Naive thymus-derived CD4-positive, alpha-beta T cell (primary cell): ENCODE data around the gene FEN1. TPM values are rescaled to one million over a fixed set of nuclear protein-coding genes. Genes with fewer than 3 reads are reported as not detected.

ENCODE experiments used
- ATAC-seq: fragments of 150-1000 bp; cut with Tn5 transposase; 2 replicates; pipeline ENCODE4 v1.10.0; 2021; ENCODE audit warnings: mild to moderate bottlenecking, moderate library complexity
- CTCF ChIA-PET: fragments of 350-600 bp; sonication (Branson Sonifier 250); formaldehyde crosslinking; loops from one replicate; lab custom pipeline; 2021; ENCODE audit warnings: antibody characterized with exemption; lab: Charles Lee
- POLR2A ChIA-PET: fragments of 350-600 bp; sonication (Branson Sonifier 250); formaldehyde crosslinking; loops from one replicate; lab custom pipeline; 2021; ENCODE audit warnings: antibody characterized with exemption, inconsistent platforms; lab: Charles Lee
- DNase-seq, 9 donors: peaks; one replicate each; pipeline versions ENCODE4 v3.0.0 to v3.0.0-alpha.2; 2020 to 2022; ENCODE audit warnings: mixed read lengths in 1 of 9
- H3K27ac ChIP-seq: one replicate; pipeline ENCODE4 v1.7.0; 2013; ENCODE audit warnings: mild to moderate bottlenecking, low read depth, low read length, moderate library complexity
- H3K27me3 ChIP-seq, 2 donors: one replicate each; pipeline ENCODE4 v1.7.0; 2013; ENCODE audit warnings: low read length in 2 of 2, mild to moderate bottlenecking in 2 of 2, moderate library complexity in 2 of 2; ENCODE audit not compliant: control insufficient read depth in 2 of 2, insufficient read depth in 2 of 2
- H3K36me3 ChIP-seq, 3 experiments: 1 replicate in 2 of 3; 2 replicates in 1 of 3; pipeline ENCODE4 v1.7.0; 2013; ENCODE audit warnings: low read length in 3 of 3, mild to moderate bottlenecking in 3 of 3, moderate library complexity in 1 of 3; ENCODE audit not compliant: insufficient read depth in 3 of 3, control insufficient read depth in 2 of 3
- H3K4me1 ChIP-seq, 2 donors: one replicate each; pipeline ENCODE4 v1.7.0; 2013; ENCODE audit warnings: low read length in 2 of 2, mild to moderate bottlenecking in 2 of 2, moderate library complexity in 1 of 2; ENCODE audit not compliant: control insufficient read depth in 2 of 2, insufficient read depth in 2 of 2
- H3K4me3 ChIP-seq: 2 replicates; pipeline ENCODE4 v1.7.0; 2013; ENCODE audit warnings: mild to moderate bottlenecking, low read length
- H3K9me3 ChIP-seq, 3 experiments: 1 replicate in 2 of 3; 2 replicates in 1 of 3; pipeline ENCODE4 v1.7.0; 2013; ENCODE audit warnings: low read length in 3 of 3; ENCODE audit not compliant: control insufficient read depth in 2 of 3
- H3K27ac Mint-ChIP-seq, 9 donors: one replicate each; pipeline ENCODE4 v1.8.0; 2020 to 2022; ENCODE audit warnings: mixed read lengths in 9 of 9, mild to moderate bottlenecking in 8 of 9, moderate library complexity in 5 of 9, inconsistent platforms in 2 of 9
- H3K27me3 Mint-ChIP-seq, 5 donors: one replicate each; pipeline ENCODE4 v1.8.0; 2021 to 2022; ENCODE audit warnings: mixed read lengths in 5 of 5, mild to moderate bottlenecking in 1 of 5
- H3K36me3 Mint-ChIP-seq, 5 donors: one replicate each; pipeline ENCODE4 v1.8.0; 2020 to 2022; ENCODE audit warnings: mixed read lengths in 5 of 5, mild to moderate bottlenecking in 3 of 5, inconsistent platforms in 1 of 5
- H3K4me1 Mint-ChIP-seq, 7 donors: one replicate each; pipeline ENCODE4 v1.8.0; 2020 to 2022; ENCODE audit warnings: mixed read lengths in 7 of 7, mild to moderate bottlenecking in 3 of 7, inconsistent platforms in 1 of 7
- H3K4me3 Mint-ChIP-seq, 10 donors: one replicate each; pipeline ENCODE4 v1.8.0; 2020 to 2022; ENCODE audit warnings: mild to moderate bottlenecking in 10 of 10, mixed read lengths in 10 of 10, moderate library complexity in 6 of 10, inconsistent platforms in 2 of 10
- H3K9me3 Mint-ChIP-seq, 11 donors: one replicate each; pipeline ENCODE4 v1.8.0; 2020 to 2022; ENCODE audit warnings: mixed read lengths in 11 of 11, mild to moderate bottlenecking in 4 of 11, inconsistent platforms in 1 of 11, moderate library complexity in 1 of 11
- intact Hi-C, 2 donors: fragments of 100-400 bp; cut with micrococcal nuclease; formaldehyde crosslinking; loops; one replicate each; pipeline ENCODE4 v1.15.1; 2023
- polyA plus RNA-seq, 2 donors: library from polyadenylated mRNA; unstranded; fragments of 300-500 nt; fragmentation: Illumina TruSeq; gene quantifications; one replicate each; pipeline ENCODE4 v1.2.3, GENCODE V29; 2021
- total RNA-seq, 6 experiments: library from RNA in 5 of 6; stranded (reverse) in 5 of 6; gene quantifications; 1 replicate in 5 of 6; 2 replicates in 1 of 6; pipeline ENCODE4 v1.2.3 and lab custom pipeline; 2021 to 2026

The FEN1 gene
- total and polyA plus RNA-seq, 7 experiments from 2014 or later: 7.6 to 101 (median 10.3) TPM

DNA sequence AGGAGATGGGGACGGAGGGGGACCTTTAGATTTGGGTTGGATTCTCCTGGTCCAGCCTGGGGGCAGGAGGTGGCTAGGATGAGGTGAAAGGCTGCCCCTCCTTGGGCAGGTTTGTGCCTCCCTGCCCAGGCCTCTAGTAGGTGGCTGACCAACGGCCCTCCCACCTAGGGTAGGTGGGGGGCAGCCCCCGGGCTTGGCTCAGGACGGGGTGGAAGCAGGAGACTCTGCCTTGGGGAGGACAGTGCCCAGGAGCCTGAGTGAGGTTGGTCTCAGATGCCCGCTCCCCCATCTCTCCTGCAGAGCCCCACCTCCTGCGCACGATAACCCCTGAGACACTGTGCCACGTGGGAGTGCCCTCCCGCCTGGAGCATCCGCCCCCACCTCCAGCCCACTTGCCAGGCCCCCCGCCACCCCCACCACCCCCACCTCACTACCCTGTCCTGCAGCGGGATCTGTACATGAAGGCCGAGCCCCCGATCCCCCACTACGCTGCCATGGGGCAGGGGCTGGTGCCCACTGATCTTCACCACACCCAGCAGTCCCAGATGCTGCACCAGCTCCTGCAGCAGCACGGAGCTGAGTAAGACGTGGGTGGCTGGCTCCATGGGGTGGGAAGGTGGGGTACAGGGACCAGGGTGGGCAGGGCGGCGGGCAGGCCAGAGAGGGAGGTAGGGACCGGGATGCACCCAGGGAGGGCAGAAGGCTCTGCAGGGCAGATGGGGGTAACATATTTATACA is 22.6 kb upstream of the FEN1 start:
- ATAC-seq (no peak), DNase-seq (no peak)
- H3K36me3 ChIP-seq: no peaks in the 10 kb centered on the region
- intact Hi-C loops: no loop called here
- Mint-ChIP-seq H3K4me1 (peaks cover 0 to 7% (median 0%) of the 10 kb centered on the region in 7 donors), H3K27ac (no peak overlapping the region), H3K27me3 (no peaks in the 10 kb centered on the region), H3K9me3 (no peaks in the 10 kb centered on the region), H3K4me3 (no peak overlapping the region), H3K36me3 (no peaks in the 10 kb centered on the region)
- H3K27me3 ChIP-seq: no peaks in the 10 kb centered on the region
- ChIA-PET POLR2A (no interaction called here), CTCF (no interaction called here)
- H3K9me3 ChIP-seq: no peaks in the 10 kb centered on the region
- H3K4me3 ChIP-seq: no peak overlapping the region
- peaks cover 0 to 7% of the 10 kb centered on the region in 2 donors for H3K4me1 ChIP-seq
- H3K27ac ChIP-seq: no peak overlapping the region

DNA sequence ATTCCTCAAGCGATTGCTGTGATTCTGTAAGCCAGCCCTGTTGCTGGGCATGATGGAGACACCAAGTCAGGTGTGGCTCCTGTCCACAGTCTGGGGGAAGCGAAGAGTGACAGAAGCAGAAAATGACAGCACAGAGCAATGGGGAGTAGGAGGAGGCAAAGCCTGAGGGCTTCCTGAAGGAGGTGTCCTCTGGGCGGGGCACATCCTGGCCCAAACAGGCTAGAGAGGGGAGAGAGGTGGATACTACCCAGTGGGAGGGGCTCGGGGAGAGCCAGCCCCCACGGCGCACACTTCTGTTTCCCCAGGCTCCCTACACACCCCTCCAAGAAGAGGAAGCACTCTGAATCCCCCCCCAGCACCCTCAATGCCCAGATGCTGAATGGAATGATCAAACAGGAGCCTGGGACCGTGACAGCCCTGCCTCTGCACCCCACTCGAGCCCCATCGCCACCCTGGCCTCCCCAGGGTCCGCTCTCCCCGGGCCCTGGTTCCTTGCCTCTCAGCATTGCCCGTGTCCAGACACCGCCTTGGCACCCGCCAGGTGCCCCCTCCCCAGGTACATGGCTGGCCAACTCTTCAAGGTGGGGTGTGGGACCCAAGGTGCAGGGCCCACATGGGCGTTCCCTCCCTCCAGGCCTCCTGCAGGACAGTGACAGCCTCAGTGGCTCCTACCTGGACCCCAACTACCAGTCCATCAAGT is 21.4 kb upstream of the FEN1 start:
- Mint-ChIP-seq H3K27me3 (peaks cover 0 to 2% (median 0%) of the 10 kb centered on the region in 5 donors), H3K36me3 (no peaks in the 10 kb centered on the region), H3K4me3 (no peak overlapping the region), H3K27ac (peak overlapping the region in 2 of 9 donors; percentile 18 to 22), H3K4me1 (peaks cover 0 to 11% (median 2%) of the 10 kb centered on the region in 7 donors), H3K9me3 (no peaks in the 10 kb centered on the region)
- DNase-seq: no peak
- Histone ChIP-seq H3K27ac (no peak overlapping the region), H3K27me3 (no peaks in the 10 kb centered on the region), H3K4me1 (peaks cover 0 to 7% of the 10 kb centered on the region in 2 donors), H3K4me3 (no peak overlapping the region), H3K9me3 (no peaks in the 10 kb centered on the region), H3K36me3 (no peaks in the 10 kb centered on the region)
- POLR2A ChIA-PET: no interaction called here
- intact Hi-C loops: no loop called here
- ATAC-seq: no peak
- CTCF ChIA-PET: no interaction called here

DNA sequence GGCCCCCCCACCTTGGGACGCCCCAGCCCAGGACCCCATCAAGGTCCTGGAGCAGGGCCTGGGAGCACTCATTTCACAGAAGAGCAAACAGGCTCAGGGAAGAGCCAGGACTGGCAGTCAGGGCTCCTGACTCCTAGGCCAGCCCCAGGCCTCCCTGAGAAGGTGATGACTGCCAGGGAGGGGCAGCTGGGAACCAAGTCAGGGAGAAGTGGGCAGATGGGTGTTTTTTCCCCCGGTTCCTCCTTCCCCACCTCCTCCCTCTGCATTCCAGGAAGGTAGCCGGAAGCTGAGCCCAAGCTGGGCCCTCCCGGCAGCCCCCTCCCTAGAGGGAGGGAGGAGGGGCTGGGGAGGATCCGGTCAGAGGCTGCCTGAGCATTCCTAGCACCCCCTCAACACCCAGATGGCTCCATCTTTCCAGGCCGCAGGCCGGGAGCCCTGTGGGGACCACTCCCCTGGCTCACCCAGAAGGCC is 20.7 kb upstream of the FEN1 start:
- ChIA-PET CTCF (interaction anchor here (0.6 to 0.9 kb wide), 2 partner anchors 25 to 32 kb away, joined by 3 to 4 read pairs; no protein-coding TSS in a partner anchor), POLR2A (no interaction called here)
- Histone ChIP-seq H3K27ac (no peak overlapping the region), H3K4me3 (no peak overlapping the region), H3K9me3 (no peaks in the 10 kb centered on the region), H3K27me3 (no peaks in the 10 kb centered on the region), H3K4me1 (peaks cover 2 to 7% of the 10 kb centered on the region in 2 donors), H3K36me3 (no peaks in the 10 kb centered on the region)
- intact Hi-C loops: no loop called here
- no peaks in the 10 kb centered on the region for H3K36me3 Mint-ChIP-seq
- ATAC-seq (no peak), DNase-seq (no peak)
- no peak overlapping the region for H3K4me3 Mint-ChIP-seq
- no peaks in the 10 kb centered on the region for H3K9me3 Mint-ChIP-seq
- H3K27me3 Mint-ChIP-seq: peaks cover 0 to 2% (median 0%) of the 10 kb centered on the region in 5 donors
- H3K27ac Mint-ChIP-seq: peak overlapping the region in 1 of 9 donors; percentile 13
- H3K4me1 Mint-ChIP-seq: peaks cover 2 to 18% (median 6%) of the 10 kb centered on the region in 7 donors

DNA sequence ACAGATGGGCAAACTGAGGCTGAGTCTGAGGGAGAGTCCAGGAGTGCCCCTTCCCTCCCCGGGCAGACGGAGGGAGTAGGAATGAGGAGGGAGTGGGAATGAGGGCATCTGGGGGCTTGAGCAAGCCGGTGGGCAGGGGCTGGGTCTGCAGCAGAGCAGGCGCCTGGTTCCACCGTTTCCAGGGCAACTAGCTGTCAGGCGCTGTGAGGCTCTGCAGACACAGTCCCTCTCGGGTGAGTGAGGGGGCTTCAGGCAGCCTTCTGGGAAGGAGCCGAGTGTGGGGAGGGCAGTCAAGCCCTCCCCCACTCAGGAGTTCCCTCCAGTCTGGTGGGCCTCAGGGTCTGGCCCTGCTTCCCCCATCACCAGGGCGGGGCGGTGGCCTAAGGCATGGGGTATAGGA is 19.4 kb upstream of the FEN1 start:
- H3K4me1 Mint-ChIP-seq: peaks cover 5 to 25% (median 10%) of the 10 kb centered on the region in 7 donors
- H3K27me3 Mint-ChIP-seq: peaks cover 0 to 6% (median 0%) of the 10 kb centered on the region in 5 donors
- H3K9me3 Mint-ChIP-seq: no peaks in the 10 kb centered on the region
- no peak overlapping the region for H3K27ac Mint-ChIP-seq
- H3K4me3 Mint-ChIP-seq: no peak overlapping the region
- H3K36me3 ChIP-seq: no peaks in the 10 kb centered on the region
- no peak overlapping the region for H3K27ac ChIP-seq
- intact Hi-C loops: no loop called here
- no peaks in the 10 kb centered on the region for H3K27me3 ChIP-seq
- H3K4me3 ChIP-seq: no peak overlapping the region
- CTCF ChIA-PET: no interaction called here
- POLR2A ChIA-PET: no interaction called here
- no peaks in the 10 kb centered on the region for H3K9me3 ChIP-seq
- H3K36me3 Mint-ChIP-seq: no peaks in the 10 kb centered on the region
- H3K4me1 ChIP-seq: peaks cover 4 to 11% of the 10 kb centered on the region in 2 donors
- ATAC-seq (no peak), DNase-seq (no peak)

DNA sequence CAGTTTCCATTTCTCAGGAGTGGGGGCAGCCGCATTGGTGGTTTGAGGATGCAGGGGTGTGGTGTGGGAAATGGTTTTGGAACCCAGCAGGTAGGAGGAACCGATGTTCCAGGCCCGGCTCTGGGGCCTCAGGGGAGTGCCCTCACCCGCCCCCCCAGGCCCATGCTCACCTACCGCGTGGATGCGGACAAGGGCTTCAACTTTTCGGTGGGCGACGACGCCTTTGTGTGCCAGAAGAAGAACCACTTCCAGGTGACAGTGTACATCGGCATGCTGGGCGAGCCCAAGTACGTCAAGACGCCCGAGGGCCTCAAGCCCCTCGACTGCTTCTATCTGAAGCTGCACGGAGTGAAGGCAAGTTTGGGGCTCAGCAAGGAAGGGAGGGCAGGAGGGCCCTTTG is 18.9 kb upstream of the FEN1 start:
- no peaks in the 10 kb centered on the region for H3K9me3 ChIP-seq
- no peaks in the 10 kb centered on the region for H3K27me3 ChIP-seq
- no peak overlapping the region for H3K27ac ChIP-seq
- peaks cover 4 to 11% of the 10 kb centered on the region in 2 donors for H3K4me1 ChIP-seq
- Mint-ChIP-seq H3K27me3 (peaks cover 0 to 6% (median 0%) of the 10 kb centered on the region in 5 donors), H3K4me3 (no peak overlapping the region), H3K27ac (no peak overlapping the region), H3K4me1 (peaks cover 5 to 25% (median 10%) of the 10 kb centered on the region in 7 donors), H3K36me3 (no peaks in the 10 kb centered on the region), H3K9me3 (no peaks in the 10 kb centered on the region)
- intact Hi-C loops: no loop called here
- ChIA-PET CTCF (no interaction called here), POLR2A (no interaction called here)
- H3K36me3 ChIP-seq: no peaks in the 10 kb centered on the region
- no peak overlapping the region for H3K4me3 ChIP-seq
- no peak for ATAC-seq
- DNase-seq: no peak

DNA sequence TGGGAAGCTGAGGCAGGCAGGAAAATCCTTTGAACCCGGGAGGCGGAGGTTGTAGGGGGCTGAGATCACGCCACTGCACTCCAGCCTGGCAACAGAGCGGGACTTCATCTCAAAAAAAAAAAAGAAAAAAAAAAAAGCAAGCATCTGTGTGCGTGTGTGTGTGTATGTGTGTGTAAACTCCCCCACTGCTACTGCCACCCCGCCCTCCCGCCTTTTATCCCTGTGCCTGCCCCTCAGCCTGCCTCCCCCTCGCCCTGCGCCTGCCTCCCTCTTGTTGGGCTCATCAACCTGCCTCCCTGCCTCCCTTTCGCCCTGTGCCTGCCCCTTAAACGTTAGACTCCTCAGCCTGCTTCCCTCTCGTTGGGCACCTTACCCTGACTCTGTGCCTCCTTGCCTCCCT is 18.3 kb upstream of the FEN1 start:
- H3K27ac Mint-ChIP-seq: peak overlapping the region in 1 of 9 donors; percentile 4
- ATAC-seq: no peak
- H3K27me3 Mint-ChIP-seq: peaks cover 0 to 6% (median 0%) of the 10 kb centered on the region in 5 donors
- Histone ChIP-seq H3K4me3 (no peak overlapping the region), H3K9me3 (no peaks in the 10 kb centered on the region), H3K4me1 (peaks cover 4 to 11% of the 10 kb centered on the region in 2 donors), H3K27ac (no peak overlapping the region), H3K36me3 (no peaks in the 10 kb centered on the region), H3K27me3 (no peaks in the 10 kb centered on the region)
- no peaks in the 10 kb centered on the region for H3K9me3 Mint-ChIP-seq
- CTCF ChIA-PET: no interaction called here
- no peaks in the 10 kb centered on the region for H3K36me3 Mint-ChIP-seq
- H3K4me3 Mint-ChIP-seq: no peak overlapping the region
- POLR2A ChIA-PET: no interaction called here
- intact Hi-C loops: no loop called here
- no peak for DNase-seq
- H3K4me1 Mint-ChIP-seq: peaks cover 5 to 25% (median 10%) of the 10 kb centered on the region in 7 donors
